Stimulated activated naive CD8-positive, alpha-beta T cell treated with anti-CD3 and anti-CD28 coated beads, Interleukin-15, amount 100 ng/mL, for 72 hours (primary cell): ENCODE results near the gene KCNMB1.

Experiments used
- ATAC-seq: fragments of 150-1000 bp; cut with Tn5 transposase; 2 replicates; pipeline ENCODE4 v1.10.0; 2021; ENCODE audit warnings: mild to moderate bottlenecking, moderate library complexity
- DNase-seq, 2 donors: peaks; one replicate each; pipeline ENCODE4 v3.0.0; 2021 to 2022
- H3K27ac Mint-ChIP-seq, 2 donors: one replicate each; pipeline ENCODE4 v1.8.0; 2022; ENCODE audit warnings: mild to moderate bottlenecking in 2 of 2, mixed read lengths in 2 of 2, moderate library complexity in 2 of 2
- H3K27me3 Mint-ChIP-seq: one replicate; pipeline ENCODE4 v1.8.0; 2022; ENCODE audit warnings: mixed read lengths
- H3K4me1 Mint-ChIP-seq: one replicate; pipeline ENCODE4 v1.8.0; 2022; ENCODE audit warnings: mild to moderate bottlenecking, mixed read lengths
- H3K4me3 Mint-ChIP-seq, 2 donors: one replicate each; pipeline ENCODE4 v1.8.0; 2022; ENCODE audit warnings: mild to moderate bottlenecking in 2 of 2, mixed read lengths in 2 of 2, moderate library complexity in 1 of 2
- H3K9me3 Mint-ChIP-seq, 2 donors: one replicate each; pipeline ENCODE4 v1.8.0; 2022; ENCODE audit warnings: mixed read lengths in 2 of 2

KCNMB1 gene

GRCh38 chr5:170388818-170389549 is at the start of gene KCNMB1:
Gene KCNMB1 (minus strand): TSS chr5:170389367. CDS start chr5:170385447, 3,920 bp downstream.
- Mint-ChIP-seq H3K27me3 (peaks cover 12% of the 10 kb centered on the region), H3K27ac (no peak within 1 kb of the TSS), H3K9me3 (no peaks in the 10 kb centered on the region), H3K4me1 (peaks cover 24% of the 10 kb centered on the region), H3K4me3 (no peak within 1 kb of the TSS)
- no peak for DNase-seq
- ATAC-seq = no peak

DNA sequence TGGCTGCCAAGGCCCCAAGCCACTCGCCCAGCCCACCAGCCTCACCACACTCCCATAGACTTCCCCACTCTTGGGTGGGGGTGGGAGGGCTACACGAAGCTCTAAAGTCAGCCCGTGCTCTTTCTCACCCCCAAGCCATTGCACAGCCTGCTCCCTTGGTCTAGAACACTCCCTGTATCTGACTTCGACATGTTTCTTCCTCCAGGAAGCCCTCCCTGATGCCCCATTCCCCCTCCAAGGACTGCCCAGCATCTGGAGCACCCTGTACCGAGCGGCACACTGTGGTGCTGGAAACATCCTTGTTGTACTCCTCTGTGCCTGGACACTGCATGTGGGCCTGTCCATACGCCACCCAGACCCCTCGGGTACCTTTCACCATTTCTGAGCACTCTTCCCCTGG is 49.4 kb upstream of the KCNMB1 start:
- H3K4me3 Mint-ChIP-seq = no peak overlapping the region
- DNase-seq (no peak), ATAC-seq (no peak)
- H3K27me3 Mint-ChIP-seq = no peaks in the 10 kb centered on the region
- H3K4me1 Mint-ChIP-seq = no peaks in the 10 kb centered on the region
- H3K27ac Mint-ChIP-seq = no peak overlapping the region
- no peaks in the 10 kb centered on the region for H3K9me3 Mint-ChIP-seq

GRCh38 chr5:170437621-170438375 is 48.6 kb upstream of the KCNMB1 start:
- ATAC-seq (no peak), DNase-seq (no peak)
- H3K27ac Mint-ChIP-seq = no peak overlapping the region

GRCh38 chr5:170436335-170436734 is 47.2 kb upstream of the KCNMB1 start:
- no peaks in the 10 kb centered on the region for H3K9me3 Mint-ChIP-seq
- DNase-seq (no peak), ATAC-seq (no peak)
- no peak overlapping the region for H3K4me3 Mint-ChIP-seq
- H3K27ac Mint-ChIP-seq = no peak overlapping the region
- no peaks in the 10 kb centered on the region for H3K4me1 Mint-ChIP-seq
- H3K27me3 Mint-ChIP-seq = no peaks in the 10 kb centered on the region

More at GRCh38 chr5:170437621-170438375, 48.6 kb upstream of the KCNMB1 start:
- no peak overlapping the region for H3K4me3 Mint-ChIP-seq
- no peaks in the 10 kb centered on the region for H3K27me3 Mint-ChIP-seq
- H3K9me3 Mint-ChIP-seq = no peaks in the 10 kb centered on the region
- H3K4me1 Mint-ChIP-seq = no peaks in the 10 kb centered on the region

DNA sequence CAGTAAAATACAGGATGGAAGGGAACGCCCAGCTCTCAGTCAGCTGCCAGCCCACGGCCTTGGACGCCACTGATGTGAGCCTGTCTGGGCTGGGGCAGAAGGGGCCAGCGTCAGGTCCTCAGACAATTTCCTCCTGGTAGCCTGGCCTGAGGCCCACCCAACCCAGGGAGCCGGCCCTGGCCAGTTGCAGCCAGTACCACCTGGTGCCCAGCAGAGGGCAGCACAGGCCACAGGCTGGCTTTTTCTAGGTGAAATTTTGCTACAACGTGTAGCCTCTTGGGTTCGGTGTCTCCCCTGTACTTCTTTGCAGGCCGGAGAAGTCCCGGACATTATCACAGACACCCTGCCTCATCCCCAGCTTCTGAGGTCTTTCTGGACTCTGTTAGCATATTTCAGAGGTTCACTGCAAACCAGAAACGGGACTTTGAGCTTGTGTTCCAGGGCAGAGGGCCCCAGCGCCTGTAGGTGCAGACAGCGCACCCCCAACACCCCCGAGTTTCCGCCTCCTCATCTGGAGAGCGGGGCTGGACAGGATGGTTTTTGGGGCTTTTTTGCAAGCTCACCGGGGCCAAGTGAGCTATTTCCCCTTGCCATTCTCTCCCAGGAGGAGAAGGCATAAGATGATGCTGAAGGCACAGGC is 45.9 kb upstream of the KCNMB1 start:
- Mint-ChIP-seq H3K4me1 (no peaks in the 10 kb centered on the region), H3K9me3 (no peaks in the 10 kb centered on the region), H3K27ac (no peak overlapping the region), H3K4me3 (no peak overlapping the region), H3K27me3 (no peaks in the 10 kb centered on the region)
- ATAC-seq (peak; percentile 72), DNase-seq (peak; percentile 60 to 64)

DNA sequence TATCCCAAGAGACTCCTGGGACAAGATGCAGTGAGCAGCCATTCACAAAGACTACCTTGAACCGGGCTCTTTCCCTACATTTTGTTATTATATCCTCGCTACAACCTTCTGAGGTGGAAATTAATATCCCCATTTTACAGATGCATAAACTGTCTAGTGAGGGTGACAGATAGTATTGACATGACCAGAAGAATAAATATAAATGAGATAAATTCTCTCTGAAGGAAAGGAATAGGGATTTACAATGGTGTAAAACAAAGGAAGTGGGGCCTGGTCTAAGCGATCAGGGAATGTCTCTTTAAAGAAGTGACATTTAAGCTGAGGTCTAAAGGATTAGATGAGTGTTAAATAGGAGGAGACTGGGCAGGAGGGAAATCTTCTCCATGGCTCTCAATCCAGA is 43.5 kb upstream of the KCNMB1 start:
- Mint-ChIP-seq H3K4me1 (no peaks in the 10 kb centered on the region), H3K27me3 (peaks cover 14% of the 10 kb centered on the region), H3K9me3 (no peaks in the 10 kb centered on the region), H3K4me3 (no peak overlapping the region), H3K27ac (no peak overlapping the region)
- DNase-seq = no peak
- ATAC-seq = no peak

GRCh38 chr5:170431571-170431970 is 42.4 kb upstream of the KCNMB1 start:
- Mint-ChIP-seq H3K4me1 (no peaks in the 10 kb centered on the region), H3K4me3 (no peak overlapping the region), H3K9me3 (no peaks in the 10 kb centered on the region), H3K27me3 (peaks cover 17% of the 10 kb centered on the region), H3K27ac (no peak overlapping the region)
- ATAC-seq (no peak), DNase-seq (no peak)

- Mint-ChIP-seq H3K4me3 (no peak overlapping the region), H3K4me1 (no peaks in the 10 kb centered on the region)
- no peak for DNase-seq
These were observed 41.8 kb upstream of the KCNMB1 start for GRCh38 chr5:170430866-170431437.

GRCh38 chr5:170430256-170430655 is 41.1 kb upstream of the KCNMB1 start:
- no peak for ATAC-seq
- Mint-ChIP-seq H3K4me1 (no peaks in the 10 kb centered on the region), H3K27ac (no peak overlapping the region), H3K9me3 (no peaks in the 10 kb centered on the region), H3K4me3 (no peak overlapping the region), H3K27me3 (peaks cover 17% of the 10 kb centered on the region)
- no peak for DNase-seq

More at GRCh38 chr5:170430866-170431437, 41.8 kb upstream of the KCNMB1 start:
- H3K27ac Mint-ChIP-seq = no peak overlapping the region
- no peaks in the 10 kb centered on the region for H3K9me3 Mint-ChIP-seq
- no peak for ATAC-seq
- peaks cover 17% of the 10 kb centered on the region for H3K27me3 Mint-ChIP-seq

DNA sequence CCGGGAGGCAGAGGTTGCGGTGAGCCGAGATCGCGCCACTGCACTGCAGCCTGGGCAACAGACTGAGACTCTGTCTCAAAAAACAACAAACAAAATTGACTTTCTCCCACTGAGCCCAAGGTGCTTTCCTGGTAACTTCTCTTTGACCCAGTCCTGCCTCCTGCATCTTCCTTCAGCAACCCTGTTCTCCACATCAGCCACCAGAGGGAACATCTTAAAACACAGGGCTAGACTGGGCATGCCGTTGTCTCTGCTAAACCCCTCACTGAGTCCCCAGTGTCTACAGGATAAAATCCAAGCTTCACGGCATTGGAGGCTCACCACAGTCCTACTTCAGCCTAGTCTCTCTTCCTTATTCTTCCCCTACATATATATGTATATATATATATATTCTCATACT is 39.8 kb upstream of the KCNMB1 start:
- no peaks in the 10 kb centered on the region for H3K4me1 Mint-ChIP-seq
- peaks cover 17% of the 10 kb centered on the region for H3K27me3 Mint-ChIP-seq
- no peaks in the 10 kb centered on the region for H3K9me3 Mint-ChIP-seq
- ATAC-seq (no peak), DNase-seq (no peak)
- no peak overlapping the region for H3K27ac Mint-ChIP-seq
- no peak overlapping the region for H3K4me3 Mint-ChIP-seq

- ATAC-seq (no peak), DNase-seq (no peak)
- H3K4me3 Mint-ChIP-seq = no peak overlapping the region
- peaks cover 17% of the 10 kb centered on the region for H3K27me3 Mint-ChIP-seq
- peak overlapping the region in 1 of 2 donors; percentile 90 for H3K27ac Mint-ChIP-seq
- H3K4me1 Mint-ChIP-seq = no peaks in the 10 kb centered on the region
- no peaks in the 10 kb centered on the region for H3K9me3 Mint-ChIP-seq
These were observed 38.6 kb upstream of the KCNMB1 start for GRCh38 chr5:170427672-170428236.

DNA sequence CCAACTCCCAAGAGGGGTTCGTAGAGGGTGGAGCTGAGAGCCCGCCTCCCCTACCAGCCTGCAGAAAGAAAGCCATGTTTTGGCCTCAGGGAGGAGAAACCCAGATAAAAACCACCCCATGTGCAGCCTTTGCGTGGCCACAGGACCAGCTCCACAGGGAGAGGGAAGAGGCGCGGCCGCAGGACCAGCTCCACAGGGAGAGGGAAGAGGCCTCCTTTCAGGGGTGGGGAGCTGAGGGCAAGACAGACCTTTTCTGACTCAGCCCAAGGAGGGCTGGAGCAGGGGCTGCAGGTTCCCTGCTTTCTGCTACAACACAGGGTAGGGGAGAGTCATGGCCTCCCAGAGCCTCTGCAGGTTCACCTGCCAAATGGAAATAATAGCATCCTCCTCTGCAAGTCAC is 37.6 kb upstream of the KCNMB1 start:
- H3K27me3 Mint-ChIP-seq = peaks cover 23% of the 10 kb centered on the region
- DNase-seq = no peak
- H3K4me3 Mint-ChIP-seq = no peak overlapping the region
- no peaks in the 10 kb centered on the region for H3K4me1 Mint-ChIP-seq
- no peaks in the 10 kb centered on the region for H3K9me3 Mint-ChIP-seq
- no peak overlapping the region for H3K27ac Mint-ChIP-seq
- ATAC-seq = no peak

GRCh38 chr5:170426149-170426767 is 37.1 kb upstream of the KCNMB1 start:
- Mint-ChIP-seq H3K4me1 (no peaks in the 10 kb centered on the region), H3K9me3 (no peaks in the 10 kb centered on the region), H3K27me3 (peaks cover 24% of the 10 kb centered on the region), H3K4me3 (no peak overlapping the region), H3K27ac (no peak overlapping the region)
- ATAC-seq = no peak
- no peak for DNase-seq

GRCh38 chr5:170425731-170426130 is 36.6 kb upstream of the KCNMB1 start:
- ATAC-seq = no peak
- Mint-ChIP-seq H3K27ac (no peak overlapping the region), H3K4me3 (no peak overlapping the region), H3K4me1 (peaks cover 3% of the 10 kb centered on the region), H3K27me3 (peaks cover 24% of the 10 kb centered on the region), H3K9me3 (no peaks in the 10 kb centered on the region)
- no peak for DNase-seq

DNA sequence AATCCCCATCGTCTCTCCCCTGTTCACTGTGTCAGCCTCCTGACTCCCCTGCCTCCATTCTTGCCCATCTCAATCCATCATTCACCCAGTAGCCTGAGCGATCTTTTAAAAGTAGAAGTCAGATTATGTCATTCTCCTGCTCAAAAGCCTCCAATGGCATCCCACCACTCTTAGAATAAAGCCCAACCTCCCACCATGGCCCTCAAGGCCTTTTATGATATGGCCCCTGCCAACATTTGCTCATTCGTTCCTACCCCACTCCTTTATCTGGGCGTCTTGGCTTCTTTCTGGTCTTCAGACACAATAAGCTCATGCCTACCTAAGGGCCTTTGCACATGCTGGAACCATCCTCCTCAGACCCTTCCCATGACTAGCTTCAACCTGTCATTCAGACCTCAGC is 35.5 kb upstream of the KCNMB1 start:
- Mint-ChIP-seq H3K27ac (no peak overlapping the region), H3K4me3 (no peak overlapping the region), H3K27me3 (peaks cover 23% of the 10 kb centered on the region), H3K4me1 (peaks cover 6% of the 10 kb centered on the region), H3K9me3 (no peaks in the 10 kb centered on the region)
- no peak for DNase-seq
- ATAC-seq = no peak
